Measurements from ENCODE around the gene FLT1. TPM values are rescaled to one million over a fixed set of nuclear protein-coding genes. Genes with fewer than 3 reads are reported as not detected.

Gene FLT1
- total RNA-seq, 1 experiment from 2014 or later: 0.25 TPM

DNA sequence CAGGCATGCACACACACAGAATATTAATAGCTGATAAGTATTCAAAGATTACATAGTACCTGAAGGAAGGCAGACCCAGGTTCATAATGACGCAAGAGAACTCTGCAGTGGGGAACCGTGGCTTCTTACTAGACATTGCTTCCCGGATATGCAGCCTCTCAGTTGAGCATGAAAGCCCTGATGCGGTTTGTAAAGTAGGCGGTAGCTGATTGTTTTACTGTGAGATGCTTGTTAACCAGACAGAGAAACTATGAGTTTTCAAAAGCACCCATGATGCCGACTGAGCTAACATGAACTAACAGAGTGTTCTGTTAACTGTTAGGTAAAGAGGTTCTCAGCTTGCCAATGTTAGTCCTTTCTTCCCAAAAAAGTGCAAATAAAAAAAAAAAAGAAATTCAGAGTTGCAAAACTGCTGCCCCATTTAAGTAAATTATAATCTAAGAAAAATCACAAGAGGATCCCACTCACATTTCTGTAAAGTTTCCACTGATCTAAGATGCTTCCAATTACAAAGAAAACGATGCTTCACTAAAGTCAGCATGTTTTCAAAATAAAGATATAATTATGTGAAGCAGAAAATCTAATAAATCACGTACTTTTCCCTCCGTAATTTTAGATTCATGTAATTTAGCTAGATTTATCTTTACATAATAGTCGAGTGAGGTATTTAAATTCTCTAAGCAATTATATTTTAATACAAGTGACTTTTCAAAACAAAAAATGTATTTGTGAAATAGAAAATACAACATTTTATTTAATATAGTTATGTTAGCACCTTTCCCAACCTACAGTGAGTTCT lies 2.2 kb downstream of the FLT1 start:
- H3K9ac ChIP-seq (ENCODE audit: low read length): no peak overlapping the region
- H3K4me3 ChIP-seq (replicated peaks in 1 of 2; ENCODE audit: low read depth in 1 of 2, low read length in 2 of 2): no peak overlapping the region
- TF ChIP-seq, protein P1, sequence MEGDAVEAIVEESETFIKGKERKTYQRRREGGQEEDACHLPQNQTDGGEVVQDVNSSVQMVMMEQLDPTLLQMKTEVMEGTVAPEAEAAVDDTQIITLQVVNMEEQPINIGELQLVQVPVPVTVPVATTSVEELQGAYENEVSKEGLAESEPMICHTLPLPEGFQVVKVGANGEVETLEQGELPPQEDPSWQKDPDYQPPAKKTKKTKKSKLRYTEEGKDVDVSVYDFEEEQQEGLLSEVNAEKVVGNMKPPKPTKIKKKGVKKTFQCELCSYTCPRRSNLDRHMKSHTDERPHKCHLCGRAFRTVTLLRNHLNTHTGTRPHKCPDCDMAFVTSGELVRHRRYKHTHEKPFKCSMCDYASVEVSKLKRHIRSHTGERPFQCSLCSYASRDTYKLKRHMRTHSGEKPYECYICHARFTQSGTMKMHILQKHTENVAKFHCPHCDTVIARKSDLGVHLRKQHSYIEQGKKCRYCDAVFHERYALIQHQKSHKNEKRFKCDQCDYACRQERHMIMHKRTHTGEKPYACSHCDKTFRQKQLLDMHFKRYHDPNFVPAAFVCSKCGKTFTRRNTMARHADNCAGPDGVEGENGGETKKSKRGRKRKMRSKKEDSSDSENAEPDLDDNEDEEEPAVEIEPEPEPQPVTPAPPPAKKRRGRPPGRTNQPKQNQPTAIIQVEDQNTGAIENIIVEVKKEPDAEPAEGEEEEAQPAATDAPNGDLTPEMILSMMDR (IDR thresholded peaks at IDR 0.05 in 2 of 3, conservative IDR thresholded peaks at IDR 0.05 in 1 of 3; ENCODE audit: borderline replicate concordance in 1 of 3, insufficient read depth in 1 of 3, low read depth in 2 of 3, low read length in 2 of 3): no peak
- TF ChIP-seq YY1 (IDR thresholded peaks at IDR 0.05; ENCODE audit: extremely low read depth, insufficient replicate concordance, low read depth, low read length) (no peak), POLR2AphosphoS5 (IDR thresholded peaks at IDR 0.05; ENCODE audit: low read depth, low read length) (no peak), SP1 (IDR thresholded peaks at IDR 0.05; ENCODE audit: low read depth) (no peak), JUND (IDR thresholded peaks at IDR 0.05) (no peak), RAD21 (IDR thresholded peaks at IDR 0.05; ENCODE audit: low read depth) (no peak), SRF (IDR thresholded peaks at IDR 0.05; ENCODE audit: low read depth) (no peak), TCF7L2 (IDR thresholded peaks at IDR 0.05; ENCODE audit: borderline replicate concordance, extremely low read depth, insufficient read depth, insufficient read length) (no peak), ELF1 (IDR thresholded peaks at IDR 0.05; ENCODE audit: borderline replicate concordance, low read depth) (no peak), EZH2phosphoT487 (IDR thresholded peaks at IDR 0.05; ENCODE audit: borderline replicate concordance) (no peak), EZH2 (IDR thresholded peaks at IDR 0.05) (no peak), CEBPB (IDR thresholded peaks at IDR 0.05; ENCODE audit: low read depth) (no peak)
- TF ChIP-seq, protein P2, sequence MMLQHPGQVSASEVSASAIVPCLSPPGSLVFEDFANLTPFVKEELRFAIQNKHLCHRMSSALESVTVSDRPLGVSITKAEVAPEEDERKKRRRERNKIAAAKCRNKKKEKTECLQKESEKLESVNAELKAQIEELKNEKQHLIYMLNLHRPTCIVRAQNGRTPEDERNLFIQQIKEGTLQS (IDR thresholded peaks at IDR 0.05): no peak
- RAD21 ChIA-PET (ENCODE audit: low non-redundant PET in 1 of 2, low total read pairs in 2 of 2, uncharacterized antibody in 2 of 2, unreplicated experiment in 2 of 2): no interaction called here
- POLR2A ChIA-PET: no interaction called here
- CTCF ChIA-PET: no interaction called here
- DNase-seq (ENCODE audit: low read depth, low spot score): no peak
- no peak overlapping the region for H3K4me2 ChIP-seq (ENCODE audit: low read length)
- no peak overlapping the region for H3K27ac ChIP-seq (ENCODE audit: low read depth, low read length)
- H3K36me3 ChIP-seq (ENCODE audit: control insufficient read depth in 1 of 2, insufficient read depth in 2 of 2, low read length in 2 of 2): no peaks in the 10 kb centered on the region
- no peaks in the 10 kb centered on the region for H4K20me1 ChIP-seq (ENCODE audit: insufficient read depth)
- no peaks in the 10 kb centered on the region for H3K4me1 ChIP-seq (ENCODE audit: control insufficient read depth in 1 of 2, insufficient read depth in 2 of 2, low read length in 2 of 2)
- intact Hi-C loops (cut with micrococcal nuclease): no loop called here
- no peak overlapping the region for H2AFZ ChIP-seq (ENCODE audit: low read depth, low read length, poor library complexity, severe bottlenecking)
- no peak for ATAC-seq
- H3K9me3 ChIP-seq (ENCODE audit: control insufficient read depth in 1 of 2, insufficient read depth in 1 of 2, low read depth in 1 of 2, low read length in 2 of 2): no peaks in the 10 kb centered on the region
- no peaks in the 10 kb centered on the region for H3K79me2 ChIP-seq (ENCODE audit: insufficient read depth, low read length)
- BruUV-seq (replicated peaks): no TSS peak
- H3K27me3 ChIP-seq (ENCODE audit: insufficient read depth, low read length): peaks cover 12% of the 10 kb centered on the region
- no peaks in the 10 kb centered on the region for H3K9me2 ChIP-seq (ENCODE audit: insufficient read depth)
